HepG2 (cell line): Measurements from ENCODE around the gene RNF13. TPM values are rescaled to one million over a fixed set of nuclear protein-coding genes. Genes with fewer than 3 reads are reported as not detected.

Source experiments
- ARNT2 ChIP-seq: sonication (generic); formaldehyde crosslinking; IDR thresholded peaks from 2 replicates; pipeline ENCODE4 v1.8.0; 2022; ENCODE audit warnings: mild to moderate bottlenecking, low read depth, missing genetic modification reagents, moderate library complexity
- NCOR1 ChIP-seq: fragments of 200-600 bp; sonication (generic); IDR thresholded peaks from 2 replicates; pipeline ENCODE4 v1.7.0; 2017; ENCODE audit warnings: antibody characterized with exemption, low read length, borderline replicate concordance
- RCOR2 ChIP-seq: IDR thresholded peaks from 2 replicates; pipeline ENCODE4 v1.6.1; 2016; ENCODE audit warnings: missing biosample characterization, missing genetic modification reagents
- SAP130 ChIP-seq: IDR thresholded peaks from 2 replicates; pipeline ENCODE4 v1.6.1; 2016; ENCODE audit warnings: low read depth
- SPEN ChIP-seq: sonication (generic); formaldehyde crosslinking; IDR thresholded peaks from 2 replicates; pipeline ENCODE4 v1.5.1; 2020; ENCODE audit warnings: low read depth, mild to moderate bottlenecking, missing genetic modification reagents
- WIZ ChIP-seq: sonication (generic); formaldehyde crosslinking; IDR thresholded peaks from 2 replicates; pipeline ENCODE4 v1.5.1; 2020; ENCODE audit warnings: mild to moderate bottlenecking, missing genetic modification reagents
- ZBTB1 ChIP-seq: sonication (generic); formaldehyde crosslinking; IDR thresholded peaks from 2 replicates; pipeline ENCODE4 v1.4.0; 2020; ENCODE audit warnings: missing genetic modification reagents, borderline replicate concordance
- ZFP90 ChIP-seq: sonication (generic); formaldehyde crosslinking; IDR thresholded peaks from 2 replicates; pipeline ENCODE4 v1.8.0; 2022; ENCODE audit warnings: missing genetic modification reagents, mild to moderate bottlenecking, inconsistent platforms, borderline replicate concordance
- ZNF501 ChIP-seq: sonication (generic); formaldehyde crosslinking; IDR thresholded peaks from 2 replicates; pipeline ENCODE4 v1.5.1; 2020; ENCODE audit warnings: mild to moderate bottlenecking, moderate library complexity, missing genetic modification reagents
- ZNF678 ChIP-seq: sonication (generic); formaldehyde crosslinking; IDR thresholded peaks from 2 replicates; pipeline ENCODE4 v1.4.0; 2020; ENCODE audit warnings: mild to moderate bottlenecking, missing genetic modification reagents
- ZNF781 ChIP-seq: sonication (generic); formaldehyde crosslinking; IDR thresholded peaks from 2 replicates; pipeline ENCODE4 v1.5.1; 2020; ENCODE audit warnings: borderline replicate concordance, mild to moderate bottlenecking, missing genetic modification reagents; ENCODE audit errors: not compliant biosample characterization
- polyA plus RNA-seq, 8 experiments: library from polyadenylated mRNA; depleted of rRNA in 3 of 8; stranded (reverse) in 7 of 8; unstranded in 1 of 8; fragments of >200 nt; fragmentation: Illumina TruSeq in 4 of 8; extraction: Trizol in 4 of 8; gene quantifications; 2 replicates each; pipeline versions ENCODE4 v1.2.1 to v1.2.3, GENCODE V29; 2011 to 2016; ENCODE audit warnings: low read depth in 4 of 8, missing spikeins in 1 of 8, mixed read lengths in 1 of 8; ENCODE audit not compliant: insufficient read depth in 1 of 8
- total RNA-seq, 5 experiments: library from RNA; depleted of rRNA; stranded (reverse); fragments of >200 nt; fragmentation: Illumina TruSeq; extraction: Trizol; gene quantifications; 2 replicates each; pipeline ENCODE4 v1.2.3, GENCODE V29; 2016; ENCODE audit warnings: low read depth in 1 of 5
- TF ChIP-seq, protein P1 (sequence below): sonication (generic); formaldehyde crosslinking; IDR thresholded peaks from 2 replicates; pipeline ENCODE4 v1.8.1; 2023; ENCODE audit warnings: mild to moderate bottlenecking, moderate library complexity, missing genetic modification reagents
- TF ChIP-seq, protein P2 (sequence below): sonication (generic); formaldehyde crosslinking; IDR thresholded peaks from 2 replicates; pipeline ENCODE4 v1.4.0; 2020; ENCODE audit warnings: missing genetic modification reagents
- TF ChIP-seq, protein P3 (sequence below), 2 experiments: fragments of 450-650 bp in 1 of 2; sonication (generic) in 1 of 2; formaldehyde crosslinking in 1 of 2; IDR thresholded peaks; 2 replicates each; pipeline versions ENCODE4 v1.6.1 to v1.8.0; 2016 to 2022; ENCODE audit warnings: antibody characterized with exemption in 1 of 2, mild to moderate bottlenecking in 1 of 2, missing genetic modification reagents in 1 of 2
- TF ChIP-seq, protein P4 (sequence below): IDR thresholded peaks from 2 replicates; pipeline ENCODE4 v1.6.1; 2016; ENCODE audit warnings: low read depth

RNF13 gene
- total and polyA plus RNA-seq, 2 of the 13 experiments (the other 11 are each of a cell fraction or from before 2014, with no cell fraction given), result 39.8 to 46.0 TPM

DNA sequence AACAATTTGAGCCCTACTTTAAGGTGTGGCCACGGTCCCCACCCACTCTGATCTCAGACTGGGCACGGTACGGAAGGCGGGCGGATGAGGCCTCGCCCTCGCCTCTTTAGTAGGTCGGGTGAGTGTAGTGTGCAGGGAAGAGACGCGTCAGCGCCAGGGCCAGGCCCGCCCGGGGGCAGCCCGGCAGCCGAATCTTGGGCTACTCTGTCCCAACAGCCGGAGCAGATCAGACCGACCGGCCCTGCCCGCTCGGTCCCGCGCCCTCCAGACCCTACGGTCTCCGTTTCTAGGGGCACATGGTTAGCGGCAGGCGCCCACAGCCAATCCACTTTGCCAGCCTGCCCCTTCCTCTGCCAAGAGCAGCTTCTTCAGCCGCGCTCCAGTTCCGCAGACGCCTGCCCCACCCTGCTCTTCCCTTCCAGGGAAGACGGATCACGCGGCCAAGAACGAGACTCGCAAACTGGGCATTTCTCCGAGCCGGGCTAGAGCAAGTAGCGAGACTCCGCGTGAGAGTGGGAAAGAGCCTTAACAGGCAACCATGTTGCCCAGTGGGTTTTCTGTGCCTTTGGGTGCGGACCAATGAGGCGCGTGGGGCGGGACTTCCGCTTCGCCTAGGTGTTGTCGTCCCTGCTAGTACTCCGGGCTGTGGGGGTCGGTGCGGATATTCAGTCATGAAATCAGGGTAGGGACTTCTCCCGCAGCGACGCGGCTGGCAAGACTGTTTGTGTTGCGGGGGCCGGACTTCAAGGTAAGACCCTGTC, at the start of gene RNF13 (continued):
- TF ChIP-seq, protein P1, sequence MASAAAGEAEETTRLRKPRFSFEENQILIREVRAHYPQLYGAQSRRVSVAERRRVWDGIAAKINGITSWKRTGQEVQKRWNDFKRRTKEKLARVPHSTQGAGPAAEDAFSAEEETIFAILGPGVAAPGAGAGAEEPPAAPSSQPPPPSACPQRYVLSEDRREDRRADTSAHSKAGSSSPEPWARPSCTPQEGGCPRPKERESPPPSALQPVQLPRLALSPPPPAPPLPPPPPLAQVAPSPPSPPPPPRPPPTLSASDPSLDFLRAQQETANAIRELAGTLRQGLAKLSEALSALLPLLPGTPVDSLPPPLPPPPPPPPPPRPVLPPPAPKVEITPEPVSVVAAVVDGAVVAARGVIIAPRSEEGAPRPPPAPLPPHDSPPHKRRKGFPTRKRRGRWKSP, result peak; percentile 59; the same call in 1 of the 2 replicates
- TF ChIP-seq ZNF501 (CRISPR knock-in tag) (peak; percentile 95), ZFP90 (CRISPR knock-in tag) (peak; percentile 25; the same call in 1 of the 2 replicates), ZBTB1 (CRISPR knock-in tag) (peak; percentile 62; the same call in 1 of the 2 replicates), NCOR1 (no peak), ZNF781 (CRISPR knock-in tag) (peak; percentile 62), ZNF678 (0 out of 2 replicates have a peak, but pooled peaks have one; percentile 33), SAP130 (CRISPR knock-in tag) (peak; percentile 61), ARNT2 (CRISPR knock-in tag) (peak; percentile 68; the same call in 1 of the 2 replicates), WIZ (CRISPR knock-in tag) (peak; percentile 83; the same call in 1 of the 2 replicates), SPEN (CRISPR knock-in tag) (peak; percentile 43; the same call in 1 of the 2 replicates), RCOR2 (CRISPR knock-in tag) (no peak)
- TF ChIP-seq, protein P2, sequence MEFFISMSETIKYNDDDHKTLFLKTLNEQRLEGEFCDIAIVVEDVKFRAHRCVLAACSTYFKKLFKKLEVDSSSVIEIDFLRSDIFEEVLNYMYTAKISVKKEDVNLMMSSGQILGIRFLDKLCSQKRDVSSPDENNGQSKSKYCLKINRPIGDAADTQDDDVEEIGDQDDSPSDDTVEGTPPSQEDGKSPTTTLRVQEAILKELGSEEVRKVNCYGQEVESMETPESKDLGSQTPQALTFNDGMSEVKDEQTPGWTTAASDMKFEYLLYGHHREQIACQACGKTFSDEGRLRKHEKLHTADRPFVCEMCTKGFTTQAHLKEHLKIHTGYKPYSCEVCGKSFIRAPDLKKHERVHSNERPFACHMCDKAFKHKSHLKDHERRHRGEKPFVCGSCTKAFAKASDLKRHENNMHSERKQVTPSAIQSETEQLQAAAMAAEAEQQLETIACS (CRISPR knock-in tag), result 0 out of 2 replicates have a peak, but pooled peaks have one; percentile 0
- TF ChIP-seq, protein P3, sequence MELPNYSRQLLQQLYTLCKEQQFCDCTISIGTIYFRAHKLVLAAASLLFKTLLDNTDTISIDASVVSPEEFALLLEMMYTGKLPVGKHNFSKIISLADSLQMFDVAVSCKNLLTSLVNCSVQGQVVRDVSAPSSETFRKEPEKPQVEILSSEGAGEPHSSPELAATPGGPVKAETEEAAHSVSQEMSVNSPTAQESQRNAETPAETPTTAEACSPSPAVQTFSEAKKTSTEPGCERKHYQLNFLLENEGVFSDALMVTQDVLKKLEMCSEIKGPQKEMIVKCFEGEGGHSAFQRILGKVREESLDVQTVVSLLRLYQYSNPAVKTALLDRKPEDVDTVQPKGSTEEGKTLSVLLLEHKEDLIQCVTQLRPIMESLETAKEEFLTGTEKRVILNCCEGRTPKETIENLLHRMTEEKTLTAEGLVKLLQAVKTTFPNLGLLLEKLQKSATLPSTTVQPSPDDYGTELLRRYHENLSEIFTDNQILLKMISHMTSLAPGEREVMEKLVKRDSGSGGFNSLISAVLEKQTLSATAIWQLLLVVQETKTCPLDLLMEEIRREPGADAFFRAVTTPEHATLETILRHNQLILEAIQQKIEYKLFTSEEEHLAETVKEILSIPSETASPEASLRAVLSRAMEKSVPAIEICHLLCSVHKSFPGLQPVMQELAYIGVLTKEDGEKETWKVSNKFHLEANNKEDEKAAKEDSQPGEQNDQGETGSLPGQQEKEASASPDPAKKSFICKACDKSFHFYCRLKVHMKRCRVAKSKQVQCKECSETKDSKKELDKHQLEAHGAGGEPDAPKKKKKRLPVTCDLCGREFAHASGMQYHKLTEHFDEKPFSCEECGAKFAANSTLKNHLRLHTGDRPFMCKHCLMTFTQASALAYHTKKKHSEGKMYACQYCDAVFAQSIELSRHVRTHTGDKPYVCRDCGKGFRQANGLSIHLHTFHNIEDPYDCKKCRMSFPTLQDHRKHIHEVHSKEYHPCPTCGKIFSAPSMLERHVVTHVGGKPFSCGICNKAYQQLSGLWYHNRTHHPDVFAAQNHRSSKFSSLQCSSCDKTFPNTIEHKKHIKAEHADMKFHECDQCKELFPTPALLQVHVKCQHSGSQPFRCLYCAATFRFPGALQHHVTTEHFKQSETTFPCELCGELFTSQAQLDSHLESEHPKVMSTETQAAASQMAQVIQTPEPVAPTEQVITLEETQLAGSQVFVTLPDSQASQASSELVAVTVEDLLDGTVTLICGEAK (IDR thresholded peaks at IDR 0.05), result no peak
- TF ChIP-seq, protein P3 (CRISPR knock-in tag; IDR thresholded peaks at IDR 0.05), result peak; percentile 76
- TF ChIP-seq, protein P4, sequence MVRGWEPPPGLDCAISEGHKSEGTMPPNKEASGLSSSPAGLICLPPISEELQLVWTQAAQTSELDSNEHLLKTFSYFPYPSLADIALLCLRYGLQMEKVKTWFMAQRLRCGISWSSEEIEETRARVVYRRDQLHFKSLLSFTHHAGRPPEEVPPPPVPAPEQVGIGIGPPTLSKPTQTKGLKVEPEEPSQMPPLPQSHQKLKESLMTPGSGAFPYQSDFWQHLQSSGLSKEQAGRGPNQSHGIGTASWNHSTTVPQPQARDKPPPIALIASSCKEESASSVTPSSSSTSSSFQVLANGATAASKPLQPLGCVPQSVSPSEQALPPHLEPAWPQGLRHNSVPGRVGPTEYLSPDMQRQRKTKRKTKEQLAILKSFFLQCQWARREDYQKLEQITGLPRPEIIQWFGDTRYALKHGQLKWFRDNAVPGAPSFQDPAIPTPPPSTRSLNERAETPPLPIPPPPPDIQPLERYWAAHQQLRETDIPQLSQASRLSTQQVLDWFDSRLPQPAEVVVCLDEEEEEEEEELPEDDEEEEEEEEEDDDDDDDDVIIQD (CRISPR knock-in tag), result no peak
